Measurements from ENCODE around the gene TRAF3.

GRCh38 chr14:102909911-102910310 is 132.7 kb downstream of the TRAF3 start:
- TF ChIP-seq CTCF (IDR thresholded peaks at IDR 0.05; ENCODE audit: low read length) = no peak
- TF ChIP-seq EZH2 (IDR thresholded peaks at IDR 0.05; ENCODE audit: borderline replicate concordance, low read length) = no peak

Measured in OCI-LY1 (cell line).